Mesendoderm (in vitro differentiated cells): ENCODE measurements around the gene SULT4A1.

ENCODE experiments used
- DNase-seq: peaks from one replicate; pipeline ENCODE4 v3.0.0; 2013
- H2AK5ac ChIP-seq: 2 replicates; pipeline ENCODE4 v1.6.1; 2013; ENCODE audit warnings: low read length, inconsistent platforms
- H2BK120ac ChIP-seq: 2 replicates; pipeline ENCODE4 v1.6.1; 2013; ENCODE audit warnings: low read depth, mild to moderate bottlenecking, low read length, moderate library complexity, mixed read lengths
- H2BK15ac ChIP-seq: replicated peaks from 2 replicates; pipeline ENCODE4 v1.6.1; 2013; ENCODE audit warnings: low read depth, mild to moderate bottlenecking, moderate library complexity
- H2BK5ac ChIP-seq: 2 replicates; pipeline ENCODE4 v1.6.1; 2013; ENCODE audit warnings: low read length, inconsistent platforms
- H3K18ac ChIP-seq: 2 replicates; pipeline ENCODE4 v1.6.1; 2013; ENCODE audit warnings: mild to moderate bottlenecking, low read length, mixed read lengths
- H3K23ac ChIP-seq: one replicate; pipeline ENCODE4 v1.6.1; 2013; ENCODE audit warnings: low read length
- H3K27ac ChIP-seq: 2 replicates; pipeline ENCODE4 v1.5.1; 2013; ENCODE audit warnings: low read depth, mild to moderate bottlenecking, inconsistent platforms, low read length, moderate library complexity
- H3K27me3 ChIP-seq: 2 replicates; pipeline ENCODE4 v1.6.1; 2013; ENCODE audit warnings: low read length, control low read depth, mild to moderate bottlenecking, inconsistent platforms; ENCODE audit not compliant: insufficient read depth, poor library complexity
- H3K36me3 ChIP-seq: 2 replicates; pipeline ENCODE4 v1.6.1; 2013; ENCODE audit warnings: low read length, inconsistent platforms; ENCODE audit not compliant: control insufficient read depth, insufficient read depth
- H3K4ac ChIP-seq: one replicate; pipeline ENCODE4 v1.6.1; 2013; ENCODE audit warnings: low read depth, mild to moderate bottlenecking, low read length, moderate library complexity
- H3K4me1 ChIP-seq: 2 replicates; pipeline ENCODE4 v1.6.1; 2013; ENCODE audit warnings: low read depth, low read length, inconsistent platforms; ENCODE audit not compliant: control insufficient read depth
- H3K4me2 ChIP-seq: 2 replicates; pipeline ENCODE4 v1.6.1; 2013; ENCODE audit warnings: low read length
- H3K4me3 ChIP-seq: 2 replicates; pipeline ENCODE4 v1.5.1; 2013; ENCODE audit warnings: mild to moderate bottlenecking, low read length
- H3K56ac ChIP-seq: one replicate; pipeline ENCODE4 v1.6.1; 2013; ENCODE audit warnings: low read length
- H3K79me1 ChIP-seq: 2 replicates; pipeline ENCODE4 v1.6.1; 2013; ENCODE audit warnings: low read length, inconsistent platforms
- H3K79me2 ChIP-seq: 2 replicates; pipeline ENCODE4 v1.6.1; 2013; ENCODE audit warnings: mild to moderate bottlenecking, low read length; ENCODE audit not compliant: control insufficient read depth, insufficient read depth
- H3K9ac ChIP-seq: 2 replicates; pipeline ENCODE4 v1.6.1; 2013; ENCODE audit warnings: low read length, inconsistent platforms
- H4K5ac ChIP-seq: one replicate; pipeline ENCODE4 v1.6.1; 2013; ENCODE audit warnings: low read length
- H4K8ac ChIP-seq: one replicate; pipeline ENCODE4 v1.6.1; 2013; ENCODE audit warnings: low read depth, mild to moderate bottlenecking, control low read depth, low read length, moderate library complexity
- WGBS: extraction: QIAGEN DNeasy Blood & Tissue Kit; methylation state at CpG from one replicate; pipeline ENCODE4 v1.1.7; 2013; ENCODE audit warnings: low lambda C conversion rate, missing lambda C conversion rate; ENCODE audit not compliant: insufficient coverage; ENCODE audit errors: extremely low coverage; 5-methylcytosine and 5-hydroxymethylcytosine counted together

The SULT4A1 gene

GRCh38 chr22:43849731-43850130, 12.6 kb downstream of the SULT4A1 start:
- no peak overlapping the region for H3K56ac ChIP-seq
- no CpG with 5 or more reads among the region's 13 CpGs for WGBS
- H2BK120ac ChIP-seq = no peak overlapping the region
- no peak overlapping the region for H2AK5ac ChIP-seq
- H2BK5ac ChIP-seq = no peak overlapping the region
- no peak for DNase-seq
- no peak overlapping the region for H2BK15ac ChIP-seq
- H3K23ac ChIP-seq = no peak overlapping the region
- no peak overlapping the region for H3K4ac ChIP-seq
- H3K9ac ChIP-seq = no peak overlapping the region
- peaks cover 8% of the 10 kb centered on the region for H3K79me2 ChIP-seq
- no peak overlapping the region for H4K5ac ChIP-seq
- H3K79me1 ChIP-seq = peaks cover 19% of the 10 kb centered on the region
- H3K18ac ChIP-seq = no peak overlapping the region
- no peak overlapping the region for H3K4me3 ChIP-seq
- no peak overlapping the region for H4K8ac ChIP-seq
- H3K36me3 ChIP-seq = no peaks in the 10 kb centered on the region
- H3K4me1 ChIP-seq = no peaks in the 10 kb centered on the region
- no peak overlapping the region for H3K27ac ChIP-seq
- H3K4me2 ChIP-seq = no peak overlapping the region
- no peaks in the 10 kb centered on the region for H3K27me3 ChIP-seq

- Histone ChIP-seq H2BK5ac (no peak overlapping the region), H3K18ac (no peak overlapping the region), H3K4ac (no peak overlapping the region), H2AK5ac (no peak overlapping the region), H4K8ac (no peak overlapping the region), H2BK120ac (no peak overlapping the region), H3K27ac (no peak overlapping the region), H3K79me1 (peaks cover 22% of the 10 kb centered on the region), H3K4me3 (no peak overlapping the region), H3K56ac (no peak overlapping the region), H4K5ac (no peak overlapping the region), H3K27me3 (no peaks in the 10 kb centered on the region), H3K4me2 (no peak overlapping the region), H3K79me2 (peaks cover 9% of the 10 kb centered on the region), H3K9ac (no peak overlapping the region), H3K36me3 (no peaks in the 10 kb centered on the region), H3K4me1 (no peaks in the 10 kb centered on the region), H3K23ac (no peak overlapping the region), H2BK15ac (no peak overlapping the region)
- peak; percentile 42 for DNase-seq
- no CpG with 5 or more reads among the region's 16 CpGs for WGBS
These were observed 13.7 kb downstream of the SULT4A1 start for GRCh38 chr22:43848366-43849171.

- peaks cover 20% of the 10 kb centered on the region for H3K79me1 ChIP-seq
- H3K4me2 ChIP-seq = no peak overlapping the region
- no peak overlapping the region for H3K4me3 ChIP-seq
- H3K23ac ChIP-seq = no peak overlapping the region
- peaks cover 7% of the 10 kb centered on the region for H3K79me2 ChIP-seq
- no peak overlapping the region for H4K5ac ChIP-seq
- no peak overlapping the region for H3K9ac ChIP-seq
- H3K36me3 ChIP-seq = no peaks in the 10 kb centered on the region
- H3K27ac ChIP-seq = no peak overlapping the region
- H2BK15ac ChIP-seq = no peak overlapping the region
- no peaks in the 10 kb centered on the region for H3K4me1 ChIP-seq
- H3K4ac ChIP-seq = no peak overlapping the region
- WGBS = no CpG with 5 or more reads among the region's 14 CpGs
- no peak overlapping the region for H2BK5ac ChIP-seq
- H3K27me3 ChIP-seq = no peaks in the 10 kb centered on the region
- no peak overlapping the region for H3K56ac ChIP-seq
- no peak overlapping the region for H4K8ac ChIP-seq
- H3K18ac ChIP-seq = no peak overlapping the region
- H2BK120ac ChIP-seq = no peak overlapping the region
- H2AK5ac ChIP-seq = no peak overlapping the region
- DNase-seq = no peak
These were observed 14.7 kb downstream of the SULT4A1 start for GRCh38 chr22:43847376-43848289.

GRCh38 chr22:43846966-43847365, 15.3 kb downstream of the SULT4A1 start:
- Histone ChIP-seq H3K56ac (no peak overlapping the region), H2BK5ac (no peak overlapping the region), H3K27me3 (no peaks in the 10 kb centered on the region), H4K8ac (no peak overlapping the region), H3K4me3 (no peak overlapping the region), H3K27ac (no peak overlapping the region), H3K18ac (no peak overlapping the region), H3K79me2 (peaks cover 7% of the 10 kb centered on the region), H2BK120ac (no peak overlapping the region), H3K4me1 (no peaks in the 10 kb centered on the region), H2AK5ac (no peak overlapping the region), H3K36me3 (no peaks in the 10 kb centered on the region), H3K4ac (no peak overlapping the region), H4K5ac (no peak overlapping the region), H3K23ac (no peak overlapping the region), H3K79me1 (peaks cover 21% of the 10 kb centered on the region), H3K4me2 (no peak overlapping the region), H2BK15ac (no peak overlapping the region), H3K9ac (no peak overlapping the region)
- no CpG with 5 or more reads among the region's 11 CpGs for WGBS
- no peak for DNase-seq

GRCh38 chr22:43845981-43846380, 16.3 kb downstream of the SULT4A1 start:
- Histone ChIP-seq H4K8ac (no peak overlapping the region), H3K4ac (no peak overlapping the region), H2BK120ac (no peak overlapping the region), H2BK5ac (no peak overlapping the region), H3K4me3 (no peak overlapping the region), H4K5ac (no peak overlapping the region), H3K18ac (no peak overlapping the region), H3K27me3 (no peaks in the 10 kb centered on the region), H2BK15ac (no peak overlapping the region), H3K79me2 (peaks cover 7% of the 10 kb centered on the region), H3K23ac (no peak overlapping the region), H3K79me1 (peaks cover 21% of the 10 kb centered on the region), H3K9ac (no peak overlapping the region), H2AK5ac (no peak overlapping the region), H3K4me2 (no peak overlapping the region), H3K27ac (no peak overlapping the region), H3K56ac (no peak overlapping the region), H3K4me1 (no peaks in the 10 kb centered on the region), H3K36me3 (no peaks in the 10 kb centered on the region)
- WGBS = no CpG with 5 or more reads among the region's 11 CpGs
- no peak for DNase-seq
